Measurements from ENCODE around the gene TAF1D. TPM values are rescaled to one million over a fixed set of nuclear protein-coding genes. Genes with fewer than 3 reads are reported as not detected.
"Not testable (repeated sequence)": the region's sequence is repeated elsewhere in the genome, so short reads cannot be mapped to it uniquely, and the experiment has no call there.

TAF1D gene
- total RNA-seq, 1 donor from 2014 or later, result 68.0 TPM

- no peak for DNase-seq (ENCODE audit: extremely low read depth, low read depth, low spot score)
Measured at GRCh38 chr11:93751001-93751400, 9.7 kb upstream of the TAF1D start.

GRCh38 chr11:93747122-93747521 lies 5.8 kb upstream of the TAF1D start:
- DNase-seq (ENCODE audit: extremely low read depth, low read depth, low spot score), result no peak

DNA sequence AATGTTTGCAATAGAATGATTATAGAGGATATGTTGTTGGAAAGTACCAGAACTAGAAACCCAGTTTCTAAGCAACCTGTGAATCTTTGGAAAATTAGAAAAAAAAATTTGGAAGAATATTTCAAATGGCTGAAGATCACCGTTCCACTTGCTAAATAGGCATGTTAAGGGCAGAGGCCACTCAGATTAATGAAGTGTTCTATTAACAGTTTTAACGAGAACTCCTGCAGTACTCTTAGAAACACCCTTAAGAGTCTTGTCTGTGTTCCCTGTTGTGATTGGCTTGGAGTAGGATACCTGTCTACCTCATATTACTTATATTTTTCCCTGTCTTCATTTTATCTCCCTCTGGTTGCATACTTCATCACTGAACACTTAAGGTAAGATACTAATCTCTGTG lies 4.8 kb upstream of the TAF1D start:
- DNase-seq (ENCODE audit: extremely low read depth, low read depth, low spot score), result no peak

DNA sequence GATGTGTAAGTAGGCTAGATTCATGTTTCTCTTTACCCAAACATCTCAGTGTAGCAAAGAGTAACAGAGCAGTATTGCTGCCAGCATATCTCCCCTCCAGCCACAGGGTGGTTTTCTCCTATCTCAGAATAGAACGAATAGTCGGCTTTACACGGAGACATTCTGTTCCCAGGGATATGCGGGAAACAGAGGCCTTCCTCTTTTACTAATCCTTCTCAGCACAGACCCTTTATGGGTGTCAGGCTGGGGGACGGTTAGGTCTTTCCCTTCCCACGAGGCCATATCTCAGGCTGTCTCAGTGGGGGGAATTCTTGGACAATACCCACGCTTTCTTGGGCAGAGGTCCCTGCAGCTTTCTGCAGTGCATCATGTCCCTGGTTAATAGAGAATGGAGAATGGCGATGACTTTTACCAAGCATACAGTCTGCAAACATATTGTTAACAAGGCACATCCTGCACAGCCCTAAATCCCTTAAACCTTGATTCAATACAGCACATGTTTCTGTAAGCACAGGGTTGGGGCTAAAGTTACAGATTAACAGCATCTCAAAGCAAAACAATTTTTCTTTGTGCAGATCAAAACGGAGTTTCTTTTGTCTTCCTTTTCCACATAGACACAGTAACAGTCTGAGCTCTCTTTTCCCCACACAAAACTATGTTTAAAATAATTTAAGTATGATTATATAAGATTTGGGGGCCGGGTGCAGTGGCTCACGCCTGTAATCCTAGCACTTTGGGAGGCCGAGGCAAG lies 3.9 kb upstream of the TAF1D start:
- DNase-seq (ENCODE audit: extremely low read depth, low read depth, low spot score), result not testable (repeated sequence)

GRCh38 chr11:93744669-93745004 lies 3.3 kb upstream of the TAF1D start:
- no peak for DNase-seq (ENCODE audit: extremely low read depth, low read depth, low spot score)

DNA sequence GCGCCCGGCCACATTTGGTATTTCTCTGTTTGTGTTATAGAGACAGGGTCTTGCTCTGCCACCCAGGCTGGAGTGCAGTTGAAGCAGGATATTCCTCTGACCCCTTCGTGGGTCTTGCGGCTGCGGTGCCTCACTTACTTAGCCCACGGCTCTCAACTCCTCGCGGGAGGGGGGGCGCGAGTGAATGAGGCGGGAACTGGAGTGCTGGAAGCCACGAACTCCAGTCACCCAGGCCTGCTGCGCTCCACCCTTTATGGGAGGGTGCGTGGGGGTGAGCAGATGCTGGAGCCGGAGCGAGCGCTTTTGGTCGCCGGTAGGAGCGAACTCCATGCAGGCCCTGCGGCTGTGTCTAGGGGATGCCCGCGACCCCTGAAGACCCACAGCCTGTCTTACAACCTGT lies 2.0 kb upstream of the TAF1D start:
- DNase-seq (ENCODE audit: extremely low read depth, low read depth, low spot score), result no peak

DNA sequence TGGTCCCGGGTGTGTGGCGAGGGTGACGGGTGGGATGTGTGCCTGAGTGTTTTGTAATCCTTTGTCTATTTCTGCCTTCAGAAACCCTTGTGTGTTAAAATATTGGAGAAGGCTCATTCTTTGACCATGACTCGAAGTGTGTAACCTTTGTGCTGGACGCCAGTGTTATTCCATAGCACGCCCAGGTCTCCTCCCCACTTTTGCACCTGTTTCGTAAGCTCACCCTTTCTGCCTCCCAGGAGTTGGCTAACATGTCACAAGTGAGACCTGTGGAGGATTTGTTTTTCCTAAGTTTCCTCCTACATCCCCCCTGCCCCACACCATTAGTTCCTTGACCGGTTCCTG lies 559 bp upstream of the TAF1D start:
- DNase-seq (ENCODE audit: extremely low read depth, low read depth, low spot score), result no peak

GRCh38 chr11:93740730-93741093 lies 583 bp downstream of the TAF1D start:
- no peak for DNase-seq (ENCODE audit: extremely low read depth, low read depth, low spot score)

DNA sequence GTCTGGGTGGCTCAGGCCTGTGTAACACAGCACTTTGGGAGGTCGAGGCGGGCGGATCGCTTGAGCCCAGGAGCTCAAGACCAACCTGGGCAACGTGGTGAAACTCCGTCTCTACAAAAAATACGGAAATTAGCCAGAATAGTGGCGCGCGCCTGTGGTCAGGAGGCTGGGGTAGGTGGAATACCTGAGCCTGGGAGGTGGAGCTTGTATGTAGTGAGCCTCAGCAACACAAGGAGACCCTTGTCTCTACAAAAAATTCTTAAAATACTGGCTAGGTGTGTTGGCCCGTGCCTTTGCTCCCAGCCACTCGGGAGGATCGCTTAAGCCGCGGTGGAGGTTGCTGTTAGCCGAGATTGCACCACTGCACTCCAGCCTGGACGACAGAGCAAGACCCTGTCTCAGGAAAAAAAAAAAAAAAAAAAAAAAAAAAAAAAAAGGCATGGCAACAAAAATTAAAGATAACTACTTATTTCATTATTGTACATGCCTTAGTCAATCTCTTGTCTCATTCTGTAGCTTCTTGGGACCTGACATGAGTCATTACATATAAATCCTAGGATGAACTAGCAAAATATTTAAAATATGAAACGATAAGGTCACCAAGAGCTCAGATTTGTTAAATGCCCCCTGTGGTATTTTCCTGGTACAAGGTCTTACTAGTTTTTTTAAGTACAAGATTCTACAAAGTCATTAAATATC lies 1.1 kb downstream of the TAF1D start:
- DNase-seq (ENCODE audit: extremely low read depth, low read depth, low spot score), result no peak

DNA sequence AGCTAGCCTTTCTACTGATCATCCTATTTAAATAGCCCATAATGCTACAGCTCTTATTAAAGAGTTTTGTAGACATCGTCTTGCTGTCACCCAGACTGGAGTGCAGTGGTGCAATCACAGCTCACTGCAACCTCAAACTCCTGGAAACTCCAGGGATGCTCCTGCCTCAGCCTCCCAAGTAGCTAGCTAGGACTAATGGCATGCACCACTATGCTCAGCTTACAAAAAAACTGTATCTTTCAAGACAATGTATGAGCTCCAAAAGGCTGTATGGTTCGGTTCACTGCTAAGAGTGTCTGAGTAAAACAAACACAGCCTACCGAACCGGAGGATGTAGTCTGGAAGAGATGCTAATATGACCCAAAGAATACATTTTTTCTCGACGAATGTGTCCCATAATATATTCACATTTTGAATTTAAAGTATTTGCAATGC lies 2.6 kb downstream of the TAF1D start:
- DNase-seq (ENCODE audit: extremely low read depth, low read depth, low spot score), result no peak

GRCh38 chr11:93737904-93738612 lies 3.2 kb downstream of the TAF1D start:
- DNase-seq (ENCODE audit: extremely low read depth, low read depth, low spot score), result no peak

DNA sequence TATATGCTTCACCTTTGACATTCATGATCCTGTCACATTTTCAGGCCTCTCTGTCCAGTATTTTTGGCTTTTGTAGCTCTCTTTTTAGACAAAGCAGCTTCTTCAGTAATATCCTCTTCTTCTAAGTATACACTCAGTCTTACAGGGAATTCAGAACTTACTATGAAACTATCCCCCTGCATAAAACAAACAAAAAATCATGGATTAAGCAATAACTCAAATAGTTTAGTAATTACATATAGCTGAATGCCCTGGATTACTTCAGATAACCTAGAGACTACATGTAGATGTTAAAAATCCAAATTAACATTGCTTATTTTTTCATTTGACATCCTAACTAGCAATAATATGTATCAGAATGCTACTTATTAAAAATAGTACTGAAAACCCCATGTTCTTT lies 5.2 kb downstream of the TAF1D start:
- no peak for DNase-seq (ENCODE audit: extremely low read depth, low read depth, low spot score)

GRCh38 chr11:93735627-93736026 lies 5.7 kb downstream of the TAF1D start:
- no peak for DNase-seq (ENCODE audit: extremely low read depth, low read depth, low spot score)

DNA sequence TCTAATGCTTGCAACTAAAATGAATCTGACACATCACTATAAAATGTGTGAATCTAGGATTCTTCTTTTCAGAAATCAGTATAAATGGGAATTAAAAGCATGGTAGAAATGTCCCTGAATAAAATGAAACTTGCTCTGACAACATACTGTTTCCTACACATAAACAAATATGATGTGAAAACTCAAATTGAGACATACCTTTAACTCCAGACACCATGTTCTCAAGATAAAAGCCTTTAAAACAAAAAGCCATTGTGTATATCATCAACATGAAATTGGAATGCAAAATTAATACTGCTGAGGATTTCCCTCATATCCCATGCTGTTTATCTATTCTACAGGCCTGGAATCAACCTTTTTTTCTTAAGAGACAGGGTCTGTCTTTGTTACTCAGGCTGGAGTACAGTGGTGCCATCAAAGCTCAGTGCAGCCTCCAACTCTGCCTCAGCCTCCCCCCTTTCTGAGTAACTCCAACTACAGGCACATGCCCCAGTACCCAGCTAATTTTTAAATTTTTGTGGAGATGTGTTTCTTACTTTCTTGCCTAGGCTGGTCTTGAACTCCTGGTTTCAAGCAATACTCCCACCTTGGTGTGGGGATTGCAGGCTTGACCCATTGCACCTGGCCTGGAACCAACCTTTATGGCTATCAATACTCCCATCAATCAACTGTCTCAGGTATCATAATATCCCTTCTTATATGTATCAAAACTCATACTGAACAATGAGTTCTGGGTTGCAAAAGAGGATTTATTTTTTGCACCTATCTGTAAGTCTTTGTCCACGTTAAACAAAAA lies 6.7 kb downstream of the TAF1D start:
- no peak for DNase-seq (ENCODE audit: extremely low read depth, low read depth, low spot score)

GRCh38 chr11:93733474-93733873 lies 7.8 kb downstream of the TAF1D start:
- DNase-seq (ENCODE audit: extremely low read depth, low read depth, low spot score), result no peak

GRCh38 chr11:93732237-93732892 lies 8.9 kb downstream of the TAF1D start:
- no peak for DNase-seq (ENCODE audit: extremely low read depth, low read depth, low spot score)

- no peak for DNase-seq (ENCODE audit: extremely low read depth, low read depth, low spot score)
Measured at GRCh38 chr11:93730108-93731107, 10.9 kb downstream of the TAF1D start.

- DNase-seq (ENCODE audit: extremely low read depth, low read depth, low spot score), result no peak
Measured at GRCh38 chr11:93729129-93729616, 12.1 kb downstream of the TAF1D start.

DNA sequence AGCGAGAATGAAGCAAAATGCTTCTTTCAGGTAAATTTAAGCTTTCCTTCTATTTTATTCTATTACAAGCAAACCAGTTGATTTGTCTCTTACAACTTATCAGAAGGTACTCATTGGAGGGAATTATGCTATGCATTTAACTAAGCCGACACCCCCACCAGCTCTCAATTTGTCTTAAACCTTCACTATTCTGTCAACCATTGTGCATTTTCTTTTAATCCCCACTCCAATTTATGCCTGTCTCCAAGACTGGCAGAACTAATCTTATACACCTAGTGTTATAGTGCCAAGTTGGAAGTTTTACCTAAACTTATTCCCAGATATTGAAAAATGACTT lies 12.5 kb downstream of the TAF1D start:
- DNase-seq (ENCODE audit: extremely low read depth, low read depth, low spot score), result no peak

All from glomerular endothelial cell (primary cell).